ENCODE measurements around the gene CES2.
"Not testable (repeated sequence)": the region's sequence is repeated elsewhere in the genome, so short reads cannot be mapped to it uniquely, and the experiment has no call there.

Gene CES2

DNA sequence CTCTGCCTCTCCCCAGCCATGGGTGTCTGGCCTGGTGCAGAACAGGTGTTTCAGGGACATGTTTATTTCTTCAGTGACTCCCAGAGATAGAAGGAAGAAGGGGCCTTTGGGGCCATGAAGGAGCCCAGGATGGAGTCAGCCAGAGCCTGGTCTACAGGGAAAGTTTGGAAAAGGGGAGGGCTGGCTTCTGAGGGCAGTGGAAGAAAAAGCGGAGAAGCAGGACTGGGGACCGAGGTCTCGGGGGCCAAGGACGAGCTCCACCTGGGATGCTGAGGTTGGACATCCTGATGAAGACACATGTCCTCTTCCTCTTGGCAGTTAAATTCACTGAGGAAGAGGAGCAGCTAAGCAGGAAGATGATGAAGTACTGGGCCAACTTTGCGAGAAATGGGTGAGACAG, 7.7 kb downstream of the CES2 start:
- Histone ChIP-seq H3K4me3 (no peak overlapping the region), H3K27ac (no peak overlapping the region), H3K9ac (ENCODE audit: insufficient read length) (no peak overlapping the region), H3K9me3 (ENCODE audit: low read depth, low read length) (no peaks in the 10 kb centered on the region), H3K36me3 (ENCODE audit: insufficient read depth, low read length) (no peaks in the 10 kb centered on the region; the same call in 1 of the 2 replicates)
- no peak for DNase-seq (ENCODE audit: low read depth, low spot score)
- TF ChIP-seq POLR2AphosphoS5 (IDR thresholded peaks at IDR 0.05; ENCODE audit: borderline replicate concordance, low read depth, low read length) (no peak), FOXP2 (optimal IDR thresholded peaks at IDR 0.05; ENCODE audit: control extremely low read depth, extremely low read length, insufficient read depth) (no peak), EZH2 (IDR thresholded peaks at IDR 0.05) (no peak)

DNA sequence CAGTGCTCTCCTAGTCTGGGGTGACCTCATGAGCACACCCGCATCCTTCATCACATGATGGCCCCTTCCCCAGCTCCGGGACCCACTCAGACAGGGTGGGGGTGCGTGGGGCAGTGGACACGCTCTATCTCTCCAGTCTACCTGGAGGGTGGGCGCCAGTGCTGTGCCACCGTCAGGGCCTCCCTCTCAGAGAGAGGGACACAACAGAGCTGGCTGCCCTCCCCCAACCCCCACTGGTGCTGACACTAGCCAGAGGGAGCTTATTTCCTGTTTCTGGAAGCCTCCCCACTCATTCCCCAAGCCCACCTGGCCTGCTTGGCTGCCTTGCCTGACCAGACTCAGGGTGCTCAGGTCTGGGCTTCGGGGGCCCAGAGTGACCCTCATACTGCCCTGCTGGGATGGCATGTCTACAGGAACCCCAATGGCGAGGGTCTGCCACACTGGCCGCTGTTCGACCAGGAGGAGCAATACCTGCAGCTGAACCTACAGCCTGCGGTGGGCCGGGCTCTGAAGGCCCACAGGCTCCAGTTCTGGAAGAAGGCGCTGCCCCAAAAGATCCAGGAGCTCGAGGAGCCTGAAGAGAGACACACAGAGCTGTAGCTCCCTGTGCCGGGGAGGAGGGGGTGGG, 8.2 kb downstream of the CES2 start:
- no peak overlapping the region for H3K27ac ChIP-seq
- DNase-seq (ENCODE audit: low read depth, low spot score) = no peak
- H3K9me3 ChIP-seq (ENCODE audit: low read depth, low read length) = no peaks in the 10 kb centered on the region
- no peaks in the 10 kb centered on the region; the same call in 1 of the 2 replicates for H3K36me3 ChIP-seq (ENCODE audit: insufficient read depth, low read length)
- H3K9ac ChIP-seq (ENCODE audit: insufficient read length) = no peak overlapping the region
- no peak overlapping the region for H3K4me3 ChIP-seq
- no peak for TF ChIP-seq FOXP2 (optimal IDR thresholded peaks at IDR 0.05; ENCODE audit: control extremely low read depth, extremely low read length, insufficient read depth)
- TF ChIP-seq POLR2AphosphoS5 (IDR thresholded peaks at IDR 0.05; ENCODE audit: borderline replicate concordance, low read depth, low read length) = no peak
- TF ChIP-seq EZH2 (IDR thresholded peaks at IDR 0.05) = no peak

DNA sequence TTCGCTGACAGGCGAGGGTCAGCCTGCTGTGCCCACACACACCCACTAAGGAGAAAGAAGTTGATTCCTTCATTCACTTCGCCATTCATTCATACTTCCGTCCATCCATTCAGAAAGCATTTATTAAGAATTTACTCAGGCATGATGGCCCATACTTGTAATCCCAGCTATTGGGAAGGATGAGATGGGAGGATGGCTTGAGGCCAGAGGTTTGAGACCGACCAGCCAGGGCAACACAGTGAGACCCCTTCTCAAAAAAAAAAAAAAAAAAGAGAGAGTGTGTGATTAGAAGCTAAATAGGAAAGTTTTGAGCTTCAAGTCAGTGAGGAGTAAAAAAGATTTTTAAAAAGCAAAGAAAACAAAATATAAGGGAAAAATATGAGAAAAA, 8.7 kb downstream of the CES2 start:
- H3K27ac ChIP-seq = no peak overlapping the region
- no peak for TF ChIP-seq EZH2 (IDR thresholded peaks at IDR 0.05)
- TF ChIP-seq POLR2AphosphoS5 (IDR thresholded peaks at IDR 0.05; ENCODE audit: borderline replicate concordance, low read depth, low read length) = no peak
- no peak for TF ChIP-seq FOXP2 (optimal IDR thresholded peaks at IDR 0.05; ENCODE audit: control extremely low read depth, extremely low read length, insufficient read depth)

DNA sequence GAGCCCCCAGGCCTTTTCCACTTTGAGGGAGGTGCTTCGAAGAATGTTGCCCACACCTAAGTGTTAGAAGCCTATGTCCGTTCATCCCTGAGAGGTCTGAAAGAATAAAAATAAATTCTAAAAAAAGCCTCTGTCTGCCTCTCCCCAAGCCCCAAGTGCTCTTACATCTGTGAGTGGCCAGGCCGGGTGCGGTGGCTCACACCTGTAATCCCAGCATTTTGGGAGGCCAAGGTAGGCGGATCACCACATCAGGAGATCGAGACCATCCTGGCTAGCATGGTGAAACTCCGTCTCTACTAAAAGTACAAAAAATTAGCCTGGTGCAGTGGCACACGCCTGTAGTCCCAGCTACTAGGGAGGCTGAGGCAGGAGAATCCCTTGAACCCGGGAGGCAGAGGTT, 9.7 kb downstream of the CES2 start:
- H3K36me3 ChIP-seq (ENCODE audit: insufficient read depth, low read length); DNase-seq (ENCODE audit: low read depth, low spot score); H3K9ac ChIP-seq (ENCODE audit: insufficient read length); H3K27ac ChIP-seq; H3K4me3 ChIP-seq; H3K9me3 ChIP-seq (ENCODE audit: low read depth, low read length): not testable (repeated sequence)

More for the DNA sequence above, 8.7 kb downstream of the CES2 start:
- Histone ChIP-seq H3K9ac (ENCODE audit: insufficient read length) (no peak overlapping the region), H3K9me3 (ENCODE audit: low read depth, low read length) (no peaks in the 10 kb centered on the region), H3K36me3 (ENCODE audit: insufficient read depth, low read length) (no peaks in the 10 kb centered on the region; the same call in 1 of the 2 replicates), H3K4me3 (no peak overlapping the region)
- DNase-seq (ENCODE audit: low read depth, low spot score) = no peak

DNA sequence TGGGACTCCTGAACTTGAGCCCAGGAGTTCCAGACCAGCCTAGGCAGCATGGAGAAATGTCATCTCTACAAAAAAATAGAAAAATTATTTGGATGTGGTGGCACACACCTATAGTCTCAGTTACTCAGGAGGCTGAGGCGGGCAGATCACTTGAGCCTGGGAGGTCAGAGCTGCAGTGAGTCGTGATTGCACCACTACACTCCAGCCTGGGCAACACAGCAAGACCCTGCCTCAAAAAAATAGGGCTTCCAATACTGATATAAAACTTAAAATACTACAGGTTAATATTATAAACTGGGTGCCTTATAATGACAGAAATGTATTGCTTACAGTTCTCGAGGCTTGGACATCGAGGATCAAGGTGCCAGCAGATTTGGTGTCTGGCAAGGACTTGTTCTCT, 10.6 kb downstream of the CES2 start:
- Histone ChIP-seq H3K27ac (no peak overlapping the region), H3K9me3 (ENCODE audit: low read depth, low read length) (no peaks in the 10 kb centered on the region), H3K4me3 (no peak overlapping the region), H3K36me3 (ENCODE audit: insufficient read depth, low read length) (no peaks in the 10 kb centered on the region; the same call in 1 of the 2 replicates), H3K9ac (ENCODE audit: insufficient read length) (no peak overlapping the region)
- DNase-seq (ENCODE audit: low read depth, low spot score) = no peak
- no peak for TF ChIP-seq POLR2AphosphoS5 (IDR thresholded peaks at IDR 0.05; ENCODE audit: borderline replicate concordance, low read depth, low read length)
- TF ChIP-seq EZH2 (IDR thresholded peaks at IDR 0.05) = no peak

DNA sequence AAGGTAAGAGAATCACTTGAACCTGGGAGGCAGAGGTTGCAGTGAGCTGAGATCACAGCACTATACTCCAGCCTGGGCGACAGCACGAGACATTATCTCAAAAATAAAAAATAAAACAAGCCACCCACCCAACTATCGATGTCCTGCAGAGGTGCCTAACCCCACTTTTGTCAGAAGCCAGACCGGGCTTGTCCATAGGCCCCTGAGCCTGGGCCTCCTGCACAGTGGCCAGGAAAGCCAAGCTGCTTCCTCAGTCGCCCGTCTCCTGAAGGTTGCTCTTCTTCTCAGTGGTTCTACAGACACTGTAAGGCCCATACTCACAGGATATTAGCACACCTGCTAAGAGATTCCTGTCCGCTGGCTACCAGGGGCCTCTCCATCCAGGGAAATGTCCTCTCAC, 11.2 kb downstream of the CES2 start:
- no peak overlapping the region for H3K9ac ChIP-seq (ENCODE audit: insufficient read length)
- TF ChIP-seq FOXP2 (optimal IDR thresholded peaks at IDR 0.05; ENCODE audit: control extremely low read depth, extremely low read length, insufficient read depth) (no peak), POLR2AphosphoS5 (IDR thresholded peaks at IDR 0.05; ENCODE audit: borderline replicate concordance, low read depth, low read length) (no peak), EZH2 (IDR thresholded peaks at IDR 0.05) (no peak)
- no peaks in the 10 kb centered on the region; the same call in 1 of the 2 replicates for H3K36me3 ChIP-seq (ENCODE audit: insufficient read depth, low read length)
- no peak overlapping the region for H3K4me3 ChIP-seq
- H3K9me3 ChIP-seq (ENCODE audit: low read depth, low read length) = no peaks in the 10 kb centered on the region
- H3K27ac ChIP-seq = no peak overlapping the region
- DNase-seq (ENCODE audit: low read depth, low spot score) = no peak

DNA sequence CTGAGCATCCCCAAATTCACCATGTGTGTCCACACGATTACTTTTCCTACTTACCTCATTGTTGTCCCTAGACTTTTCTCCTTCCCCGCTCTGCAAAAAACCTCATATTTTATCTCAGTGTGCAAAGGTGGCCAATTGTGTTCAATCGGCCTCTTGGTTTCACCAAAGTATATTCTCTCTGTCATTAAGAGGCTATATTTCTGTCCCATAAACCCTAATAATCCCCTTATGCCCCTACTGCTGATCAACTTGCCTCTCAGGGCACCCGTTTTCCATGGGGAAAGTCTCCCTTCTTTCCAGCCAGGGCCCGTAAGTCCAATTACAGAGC, 11.6 kb downstream of the CES2 start:
- DNase-seq (ENCODE audit: low read depth, low spot score) = no peak
- Histone ChIP-seq H3K36me3 (ENCODE audit: insufficient read depth, low read length) (no peaks in the 10 kb centered on the region; the same call in 1 of the 2 replicates), H3K27ac (no peak overlapping the region), H3K9ac (ENCODE audit: insufficient read length) (no peak overlapping the region), H3K9me3 (ENCODE audit: low read depth, low read length) (no peaks in the 10 kb centered on the region), H3K4me3 (no peak overlapping the region)
- TF ChIP-seq EZH2 (IDR thresholded peaks at IDR 0.05) (no peak), POLR2AphosphoS5 (IDR thresholded peaks at IDR 0.05; ENCODE audit: borderline replicate concordance, low read depth, low read length) (no peak), FOXP2 (optimal IDR thresholded peaks at IDR 0.05; ENCODE audit: control extremely low read depth, extremely low read length, insufficient read depth) (no peak)

DNA sequence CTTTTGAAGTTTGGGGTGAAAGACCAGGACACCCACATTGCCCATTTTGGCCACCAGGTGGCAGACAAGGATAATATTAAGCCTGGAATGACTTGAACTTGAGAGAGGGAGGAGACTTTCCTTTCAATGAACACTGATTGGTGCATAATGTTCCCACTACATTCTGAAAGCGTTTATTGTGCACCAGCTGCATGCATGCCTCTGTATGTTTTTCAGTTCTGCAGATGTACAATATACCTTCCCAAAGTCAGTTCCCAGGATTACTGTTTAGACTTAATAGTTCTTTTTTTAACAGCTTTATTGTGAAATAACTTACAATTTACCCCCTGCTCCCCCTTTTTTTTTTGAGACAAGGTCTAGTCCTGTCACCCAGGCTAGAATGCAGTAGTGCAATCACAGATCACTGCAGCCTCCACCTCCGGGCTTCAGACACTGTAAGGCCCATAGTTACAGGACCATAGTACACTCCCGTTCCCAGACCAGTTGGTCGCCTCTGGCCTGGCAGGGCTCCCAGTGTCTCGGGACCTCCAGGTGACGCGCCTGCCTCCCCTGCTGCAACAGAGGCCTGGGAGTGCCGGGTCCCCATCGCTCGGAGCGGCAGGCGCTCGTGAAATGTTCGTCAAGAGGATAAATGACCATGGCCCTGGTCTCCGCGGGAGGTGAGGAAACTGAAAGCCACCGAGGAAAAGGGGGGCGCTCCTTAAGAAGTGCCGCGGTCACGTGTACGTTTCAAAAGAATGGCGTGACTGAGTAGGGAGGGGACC, 12.2 kb downstream of the CES2 start:
- no peak for TF ChIP-seq EZH2 (IDR thresholded peaks at IDR 0.05)
- no peak for TF ChIP-seq POLR2AphosphoS5 (IDR thresholded peaks at IDR 0.05; ENCODE audit: borderline replicate concordance, low read depth, low read length)
- no peak for TF ChIP-seq FOXP2 (optimal IDR thresholded peaks at IDR 0.05; ENCODE audit: control extremely low read depth, extremely low read length, insufficient read depth)
- peak; percentile 40 for DNase-seq (ENCODE audit: low read depth, low spot score)
- H3K9me3 ChIP-seq (ENCODE audit: low read depth, low read length) = no peaks in the 10 kb centered on the region
- no peak overlapping the region for H3K27ac ChIP-seq
- H3K9ac ChIP-seq (ENCODE audit: insufficient read length) = no peak overlapping the region
- H3K4me3 ChIP-seq = no peak overlapping the region
- no peaks in the 10 kb centered on the region for H3K36me3 ChIP-seq (ENCODE audit: insufficient read depth, low read length)

Data from SK-N-MC (cell line).